ENCODE measurements around the gene LTBP1. TPM values are rescaled to one million over a fixed set of nuclear protein-coding genes. Genes with fewer than 3 reads are reported as not detected.

Gene LTBP1
- total and polyA plus RNA-seq, 2 donors, result 97.7 to 175 TPM

DNA sequence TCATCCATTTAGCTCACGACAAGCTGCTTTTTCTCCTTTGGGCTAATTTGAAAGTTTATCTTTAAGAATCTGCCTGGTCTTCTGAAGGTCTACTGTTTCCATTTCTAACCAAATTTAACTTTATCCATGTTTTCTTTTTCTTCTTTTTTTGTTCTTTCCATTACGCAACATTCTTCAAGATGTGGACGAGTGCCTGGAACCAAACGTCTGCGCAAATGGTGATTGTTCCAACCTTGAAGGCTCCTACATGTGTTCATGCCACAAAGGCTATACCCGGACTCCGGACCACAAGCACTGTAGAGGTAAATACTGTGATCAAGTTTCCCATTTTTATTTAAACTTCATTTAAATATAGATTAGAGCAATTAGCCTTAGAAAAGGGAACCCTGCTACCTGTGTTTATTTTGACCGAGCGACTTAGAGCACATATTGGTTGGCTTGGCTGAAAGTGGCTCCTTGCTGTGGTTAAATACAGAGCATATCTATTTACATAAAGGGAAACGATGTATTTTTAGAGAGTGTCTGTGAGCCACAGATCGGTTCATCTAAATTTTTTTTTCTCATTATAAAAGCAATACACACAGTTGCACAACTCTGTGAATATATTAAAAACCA is 346.3 kb downstream of the LTBP1 start:
- no peaks in the 10 kb centered on the region for H3K36me3 ChIP-seq (ENCODE audit: insufficient read depth)
- H3K4me3 ChIP-seq (ENCODE audit: low read depth, low read length), result no peak overlapping the region
- no peaks in the 10 kb centered on the region for H3K4me1 ChIP-seq (ENCODE audit: insufficient read depth)
- 72% methylated on average over 11 of the region's 11 CpGs for WGBS
- DNase-seq (ENCODE audit: extremely low spot score), result no peak
- H3K27ac ChIP-seq (ENCODE audit: low read depth), result no peak overlapping the region

- no peak overlapping the region for H3K4me3 ChIP-seq (ENCODE audit: low read depth, low read length)
- no peak overlapping the region for H3K27ac ChIP-seq (ENCODE audit: low read depth)
- no peaks in the 10 kb centered on the region for H3K36me3 ChIP-seq (ENCODE audit: insufficient read depth)
- no peaks in the 10 kb centered on the region for H3K4me1 ChIP-seq (ENCODE audit: insufficient read depth)
- 42% methylated on average over 3 of the region's 3 CpGs for WGBS
- DNase-seq (ENCODE audit: extremely low spot score), result no peak
Observed at GRCh38 chr2:33298233-33298632, 351.5 kb downstream of the LTBP1 start.

DNA sequence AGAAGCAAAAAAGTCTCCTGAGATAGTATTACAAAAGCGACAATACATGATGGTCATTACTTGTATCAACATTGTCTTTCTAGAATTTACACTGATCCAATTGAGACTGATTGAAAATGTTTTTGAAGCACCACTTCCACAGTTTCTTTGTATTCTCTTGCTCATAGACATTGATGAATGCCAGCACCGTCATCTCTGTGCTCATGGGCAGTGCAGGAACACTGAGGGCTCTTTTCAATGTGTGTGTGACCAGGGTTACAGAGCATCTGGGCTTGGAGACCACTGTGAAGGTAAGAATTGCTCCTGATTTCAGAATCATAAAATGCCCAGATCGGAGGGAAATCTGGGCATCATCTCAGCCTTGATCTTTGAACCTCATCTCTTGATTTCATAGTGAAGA is 354.6 kb downstream of the LTBP1 start:
- WGBS, result 97% methylated on average over 3 of the region's 3 CpGs
- Histone ChIP-seq H3K4me1 (ENCODE audit: insufficient read depth) (no peaks in the 10 kb centered on the region), H3K4me3 (ENCODE audit: low read depth, low read length) (no peak overlapping the region), H3K27ac (ENCODE audit: low read depth) (no peak overlapping the region), H3K36me3 (ENCODE audit: insufficient read depth) (no peaks in the 10 kb centered on the region)
- DNase-seq (ENCODE audit: extremely low spot score), result no peak

GRCh38 chr2:33302348-33302747 is 355.6 kb downstream of the LTBP1 start:
- Histone ChIP-seq H3K4me3 (ENCODE audit: low read depth, low read length) (no peak overlapping the region), H3K27ac (ENCODE audit: low read depth) (no peak overlapping the region), H3K36me3 (ENCODE audit: insufficient read depth) (no peaks in the 10 kb centered on the region), H3K4me1 (ENCODE audit: insufficient read depth) (no peaks in the 10 kb centered on the region)
- 89% methylated on average over 2 of the region's 2 CpGs for WGBS
- no peak for DNase-seq (ENCODE audit: extremely low spot score)

DNA sequence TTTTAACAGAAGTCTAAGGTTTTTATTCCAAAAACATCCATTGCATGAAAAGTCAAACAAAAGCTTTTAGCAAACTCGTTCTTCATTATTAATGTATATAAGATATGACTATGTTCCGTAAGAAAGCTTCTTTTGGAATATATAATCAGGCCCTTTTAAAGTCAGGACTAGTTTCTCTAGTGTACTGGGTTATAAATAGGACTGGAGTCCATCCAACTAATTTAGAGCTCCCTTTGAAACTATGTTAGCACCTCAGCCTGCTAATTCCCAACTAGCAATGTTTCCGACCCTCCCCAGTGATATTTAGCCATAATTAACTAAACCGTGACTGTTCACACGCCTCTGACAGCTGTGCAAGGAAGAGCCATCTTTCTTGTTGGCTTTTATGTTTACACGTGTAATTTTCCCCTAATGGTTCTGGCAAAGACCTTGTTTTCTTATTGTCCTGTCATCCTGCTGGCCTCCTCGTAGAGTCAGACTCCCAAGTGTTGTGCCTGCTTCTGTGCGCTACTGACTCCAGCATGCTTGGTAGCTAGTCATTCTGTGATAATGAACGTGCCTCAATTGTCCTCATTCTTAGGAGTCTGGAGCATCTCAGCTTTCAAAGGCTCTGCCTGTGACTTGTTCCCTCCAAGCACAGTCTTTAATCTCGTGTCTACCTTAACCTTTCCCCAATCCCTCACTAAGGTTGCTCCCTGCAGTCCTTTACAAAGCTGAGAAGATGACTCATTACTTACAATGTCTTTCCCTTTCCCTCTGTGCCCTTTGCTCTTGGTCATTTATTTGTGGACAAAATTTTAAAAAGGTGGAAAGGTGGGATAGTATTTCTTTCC is 357.5 kb downstream of the LTBP1 start:
- Histone ChIP-seq H3K4me1 (ENCODE audit: insufficient read depth) (no peaks in the 10 kb centered on the region), H3K27ac (ENCODE audit: low read depth) (no peak overlapping the region), H3K36me3 (ENCODE audit: insufficient read depth) (no peaks in the 10 kb centered on the region), H3K4me3 (ENCODE audit: low read depth, low read length) (no peak overlapping the region)
- DNase-seq (ENCODE audit: extremely low spot score), result no peak
- 76% methylated on average over 10 of the region's 10 CpGs for WGBS

- no peak for DNase-seq (ENCODE audit: extremely low spot score)
- WGBS, result 83% methylated on average over 9 of the region's 9 CpGs
- H3K4me1 ChIP-seq (ENCODE audit: insufficient read depth), result no peaks in the 10 kb centered on the region
- H3K27ac ChIP-seq (ENCODE audit: low read depth), result no peak overlapping the region
- no peaks in the 10 kb centered on the region for H3K36me3 ChIP-seq (ENCODE audit: insufficient read depth)
- no peak overlapping the region for H3K4me3 ChIP-seq (ENCODE audit: low read depth, low read length)
Observed at GRCh38 chr2:33307659-33308270, 361.0 kb downstream of the LTBP1 start.

- H3K27ac ChIP-seq (ENCODE audit: low read depth), result no peak overlapping the region
Observed at GRCh38 chr2:33312355-33312754, 365.6 kb downstream of the LTBP1 start.

DNA sequence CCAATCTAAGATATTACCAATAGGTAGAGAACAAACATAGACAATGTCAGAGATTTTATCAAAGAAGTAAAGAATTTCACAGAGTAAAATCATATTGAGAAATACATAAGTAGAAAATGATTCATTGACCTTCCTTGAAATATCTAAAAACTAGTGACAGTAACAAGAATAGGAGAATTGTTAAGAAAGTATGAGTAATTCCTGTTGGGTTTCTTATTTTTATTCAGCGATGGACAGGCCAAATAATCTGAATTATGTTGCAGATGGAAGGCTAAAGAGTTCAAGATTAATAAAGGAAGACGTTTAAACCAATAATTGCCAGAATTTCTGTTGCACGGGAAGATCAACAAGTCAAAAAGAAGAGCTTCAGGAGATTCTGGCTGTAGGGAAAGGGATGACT is 366.3 kb downstream of the LTBP1 start:
- no peak overlapping the region for H3K4me3 ChIP-seq (ENCODE audit: low read depth, low read length)
- no peak for DNase-seq (ENCODE audit: extremely low spot score)
- H3K4me1 ChIP-seq (ENCODE audit: insufficient read depth), result no peaks in the 10 kb centered on the region
- no peak overlapping the region for H3K27ac ChIP-seq (ENCODE audit: low read depth)
- 90% methylated on average over 3 of the region's 3 CpGs for WGBS
- H3K36me3 ChIP-seq (ENCODE audit: insufficient read depth), result no peaks in the 10 kb centered on the region

More at GRCh38 chr2:33312355-33312754, 365.6 kb downstream of the LTBP1 start:
- 87% methylated on average over 4 of the region's 4 CpGs for WGBS
- H3K36me3 ChIP-seq (ENCODE audit: insufficient read depth), result no peaks in the 10 kb centered on the region
- no peak for DNase-seq (ENCODE audit: extremely low spot score)
- no peak overlapping the region for H3K4me3 ChIP-seq (ENCODE audit: low read depth, low read length)
- H3K4me1 ChIP-seq (ENCODE audit: insufficient read depth), result no peaks in the 10 kb centered on the region

GRCh38 chr2:33314541-33314940 is 367.8 kb downstream of the LTBP1 start:
- no peaks in the 10 kb centered on the region for H3K36me3 ChIP-seq (ENCODE audit: insufficient read depth)
- DNase-seq (ENCODE audit: extremely low spot score), result no peak
- no peak overlapping the region for H3K4me3 ChIP-seq (ENCODE audit: low read depth, low read length)
- no peak overlapping the region for H3K27ac ChIP-seq (ENCODE audit: low read depth)
- H3K4me1 ChIP-seq (ENCODE audit: insufficient read depth), result no peaks in the 10 kb centered on the region

DNA sequence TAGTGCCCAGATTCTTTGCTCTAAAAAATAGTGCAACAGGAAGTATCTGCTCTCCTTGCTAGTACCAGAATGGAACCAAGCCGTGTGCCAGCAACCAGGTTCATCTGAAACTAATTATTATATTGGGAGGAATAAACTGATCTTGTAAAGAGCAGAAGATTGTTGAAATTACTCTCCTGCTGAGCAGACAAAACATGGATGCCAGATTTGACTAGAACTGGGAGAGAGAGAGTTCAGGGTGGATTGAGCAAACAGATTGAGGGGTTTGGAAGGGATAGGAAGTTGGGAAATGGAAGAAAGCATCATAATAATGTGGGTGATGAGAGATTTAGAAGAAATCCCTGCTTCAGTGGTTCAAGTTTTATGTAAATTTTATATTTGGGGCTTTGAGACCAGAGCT is 369.6 kb downstream of the LTBP1 start:
- 85% methylated on average over 1 of the region's 1 CpG for WGBS
- Histone ChIP-seq H3K27ac (ENCODE audit: low read depth) (no peak overlapping the region), H3K36me3 (ENCODE audit: insufficient read depth) (no peaks in the 10 kb centered on the region), H3K4me3 (ENCODE audit: low read depth, low read length) (no peak overlapping the region), H3K4me1 (ENCODE audit: insufficient read depth) (no peaks in the 10 kb centered on the region)
- DNase-seq (ENCODE audit: extremely low spot score), result no peak

DNA sequence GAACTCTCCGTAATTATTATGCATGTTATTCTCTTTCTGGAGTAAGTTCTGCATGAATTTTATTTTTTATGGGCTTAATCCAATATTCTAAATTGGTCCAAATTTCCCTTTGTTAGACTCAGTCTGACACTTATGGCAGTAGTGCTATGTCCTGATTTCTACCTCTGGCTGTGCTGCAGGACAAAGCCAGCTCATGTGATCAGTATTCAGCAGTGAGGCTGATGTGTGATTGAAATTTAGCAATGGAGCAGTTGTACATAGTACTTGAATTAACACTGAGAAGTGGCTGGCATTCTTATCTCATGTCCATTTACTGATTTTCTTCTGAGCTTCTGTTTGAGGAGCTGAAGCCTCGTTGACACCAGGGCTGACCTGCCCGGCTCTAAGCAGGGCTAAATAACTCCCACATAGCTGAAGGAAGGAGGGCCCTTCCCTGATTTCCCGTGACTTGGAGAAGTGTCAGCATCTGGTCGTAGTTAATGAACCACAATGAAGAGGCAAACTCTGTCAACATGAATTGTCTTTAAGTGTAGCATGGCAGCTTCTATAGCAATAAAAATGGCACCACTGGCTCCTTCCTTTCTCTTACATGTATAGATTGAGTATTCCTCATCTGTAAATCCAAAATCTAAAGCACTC is 370.7 kb downstream of the LTBP1 start:
- H3K4me1 ChIP-seq (ENCODE audit: insufficient read depth), result no peaks in the 10 kb centered on the region
- no peak overlapping the region for H3K4me3 ChIP-seq (ENCODE audit: low read depth, low read length)
- no peak overlapping the region for H3K27ac ChIP-seq (ENCODE audit: low read depth)
- 77% methylated on average over 5 of the region's 5 CpGs for WGBS
- no peak for DNase-seq (ENCODE audit: extremely low spot score)
- no peaks in the 10 kb centered on the region for H3K36me3 ChIP-seq (ENCODE audit: insufficient read depth)

DNA sequence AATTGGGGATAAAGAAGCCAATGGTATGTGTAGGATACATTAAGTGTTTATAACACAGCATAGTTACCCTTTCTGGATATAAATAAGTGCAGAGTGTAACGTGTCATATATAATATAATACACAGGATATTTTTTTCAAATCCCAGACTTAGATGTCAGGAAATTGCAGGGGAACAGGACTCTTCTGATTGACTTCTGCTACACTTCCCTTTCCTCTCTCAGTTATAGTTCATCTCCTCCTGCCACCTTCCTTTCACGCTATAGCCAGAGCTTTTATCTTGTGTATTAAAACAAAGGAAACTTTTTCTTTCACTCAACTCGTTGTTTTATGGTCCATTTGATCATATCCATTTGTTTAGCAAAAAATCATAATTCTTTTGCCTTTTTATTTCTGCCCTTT is 371.7 kb downstream of the LTBP1 start:
- Histone ChIP-seq H3K36me3 (ENCODE audit: insufficient read depth) (no peaks in the 10 kb centered on the region), H3K27ac (ENCODE audit: low read depth) (no peak overlapping the region), H3K4me1 (ENCODE audit: insufficient read depth) (no peaks in the 10 kb centered on the region), H3K4me3 (ENCODE audit: low read depth, low read length) (no peak overlapping the region)
- no peak for DNase-seq (ENCODE audit: extremely low spot score)
- 74% methylated on average over 3 of the region's 3 CpGs for WGBS

DNA sequence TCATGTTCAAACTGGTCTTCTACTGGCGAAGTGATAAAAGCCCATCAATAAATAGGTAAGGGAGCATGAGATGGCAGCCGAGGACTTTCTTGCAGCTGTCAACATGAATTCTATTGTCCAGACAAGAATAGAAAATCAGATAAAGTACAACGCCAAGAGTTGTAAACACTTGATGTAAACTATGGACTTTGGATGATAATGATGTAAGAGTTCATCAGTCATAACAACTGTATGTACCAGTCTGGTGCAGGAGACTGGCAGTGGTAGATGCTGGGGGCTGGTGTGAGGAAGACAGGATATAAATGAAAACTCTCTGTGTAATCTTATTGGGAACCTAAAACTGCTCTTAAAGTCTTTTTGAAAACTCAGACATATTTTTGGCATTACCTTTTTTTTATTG is 373.8 kb downstream of the LTBP1 start:
- Histone ChIP-seq H3K27ac (ENCODE audit: low read depth) (no peak overlapping the region), H3K36me3 (ENCODE audit: insufficient read depth) (no peaks in the 10 kb centered on the region), H3K4me3 (ENCODE audit: low read depth, low read length) (no peak overlapping the region), H3K4me1 (ENCODE audit: insufficient read depth) (no peaks in the 10 kb centered on the region)
- no peak for DNase-seq (ENCODE audit: extremely low spot score)
- WGBS, result 67% methylated on average over 3 of the region's 3 CpGs
